GM19468 (cell line): ENCODE data around the gene SRGAP1.

Source experiments
- ATAC-seq: cut with Tn5 transposase; IDR thresholded peaks from one replicate; pipeline ENCODE4 v1.9.1; 2021; ENCODE audit warnings: mild to moderate bottlenecking, moderate library complexity, moderate number of reproducible peaks; ENCODE audit not compliant: unreplicated experiment; ENCODE audit errors: extremely low read depth

Gene SRGAP1

DNA sequence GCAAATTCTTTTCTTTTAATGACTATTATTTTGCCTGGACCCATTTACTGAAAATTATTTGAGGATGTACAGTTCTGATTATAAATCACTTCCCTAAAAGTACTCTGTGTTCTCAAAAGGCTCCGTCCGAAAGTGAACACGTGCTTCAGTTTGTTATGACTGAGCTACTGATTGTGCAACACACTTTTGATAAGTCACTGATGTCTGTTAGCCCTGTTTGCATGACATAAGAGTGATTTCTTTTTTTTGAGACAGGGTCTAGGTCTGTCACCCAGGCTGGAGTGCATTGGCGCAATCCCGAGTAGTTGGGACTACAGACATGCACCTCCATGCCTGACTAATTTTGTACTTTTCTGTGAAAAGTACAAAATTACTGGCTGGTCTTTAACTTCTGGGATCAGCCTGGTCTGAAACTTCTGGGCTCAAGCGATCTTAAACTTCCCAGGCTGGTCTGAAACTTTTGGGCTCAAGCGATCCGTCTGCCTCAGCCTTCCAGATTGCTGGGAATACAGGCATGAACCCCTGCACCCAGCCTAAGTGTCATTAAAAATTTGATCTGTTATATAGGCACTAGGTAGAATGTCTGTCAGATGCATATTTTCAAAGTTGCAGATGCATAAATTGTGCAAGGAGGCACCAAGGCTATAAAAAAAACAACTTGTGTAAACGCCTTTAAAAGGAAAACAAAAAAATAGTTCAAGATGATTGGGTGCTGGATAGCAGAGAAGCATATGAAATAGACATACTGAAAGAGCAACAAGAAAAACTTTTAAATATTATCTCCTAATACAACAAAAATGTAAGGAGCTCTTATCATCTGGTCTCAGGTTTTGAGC, 111.5 kb downstream of the SRGAP1 start:
- no peak for ATAC-seq

GRCh38 chr12:63957496-63957895, 113.0 kb downstream of the SRGAP1 start:
- no peak for ATAC-seq

DNA sequence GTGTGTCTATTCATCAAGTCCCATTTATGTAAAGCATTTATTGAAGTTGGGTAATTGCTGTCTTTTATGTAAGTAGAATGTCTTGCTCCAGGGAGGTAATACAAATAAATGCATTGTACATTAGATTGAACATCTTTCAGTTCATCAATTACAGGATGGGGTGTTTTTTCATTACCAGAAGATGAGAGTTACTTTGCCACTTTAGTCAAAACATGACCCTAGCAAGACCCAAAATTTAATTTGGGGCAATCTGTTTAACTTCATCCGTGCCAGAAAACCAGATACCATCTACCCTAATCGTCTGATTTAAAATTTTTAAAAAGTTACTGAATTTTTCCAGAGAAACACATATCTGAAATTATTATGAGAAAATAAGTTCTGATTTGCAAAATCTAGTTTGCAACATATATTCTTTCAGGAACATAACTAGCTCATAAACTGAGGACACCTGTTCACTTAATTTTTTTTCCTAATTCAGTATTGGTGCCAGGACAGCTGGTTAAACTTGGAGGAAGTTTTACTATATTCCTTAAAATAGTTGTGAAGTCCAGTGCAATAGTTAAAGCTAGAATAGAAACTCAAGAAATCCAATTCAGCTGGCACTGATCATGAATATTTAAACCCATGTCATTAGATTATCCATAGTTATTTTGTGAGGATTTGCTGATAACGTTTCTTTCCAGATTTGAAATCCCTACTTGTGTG, 114.5 kb downstream of the SRGAP1 start:
- ATAC-seq, result no peak

- ATAC-seq, result no peak
These were observed 116.5 kb downstream of the SRGAP1 start for GRCh38 chr12:63961048-63961447.

- no peak for ATAC-seq
These were observed 117.0 kb downstream of the SRGAP1 start for GRCh38 chr12:63961543-63961942.

DNA sequence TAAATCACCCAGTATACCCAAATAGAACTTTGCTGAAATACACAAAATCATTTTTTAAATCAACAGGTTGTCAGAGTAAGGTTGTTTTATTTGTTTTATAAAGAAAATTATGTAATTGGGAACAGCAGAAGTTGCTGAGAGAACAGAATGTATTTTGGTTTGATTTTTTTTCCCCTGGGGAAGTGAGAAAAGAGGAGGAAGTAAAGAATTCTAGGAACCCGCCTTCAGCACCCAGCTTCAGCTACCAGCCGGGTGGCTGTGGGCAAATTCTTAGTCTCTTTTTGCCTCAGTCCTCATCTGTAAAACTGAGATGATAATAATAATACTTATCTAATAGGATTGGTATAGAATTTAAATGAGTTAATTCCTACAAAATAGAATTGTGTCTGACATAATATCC, 119.4 kb downstream of the SRGAP1 start:
- ATAC-seq, result no peak

- ATAC-seq, result no peak
These were observed 119.8 kb downstream of the SRGAP1 start for GRCh38 chr12:63964301-63964700.

GRCh38 chr12:63965936-63966605, 121.6 kb downstream of the SRGAP1 start:
- ATAC-seq, result no peak

DNA sequence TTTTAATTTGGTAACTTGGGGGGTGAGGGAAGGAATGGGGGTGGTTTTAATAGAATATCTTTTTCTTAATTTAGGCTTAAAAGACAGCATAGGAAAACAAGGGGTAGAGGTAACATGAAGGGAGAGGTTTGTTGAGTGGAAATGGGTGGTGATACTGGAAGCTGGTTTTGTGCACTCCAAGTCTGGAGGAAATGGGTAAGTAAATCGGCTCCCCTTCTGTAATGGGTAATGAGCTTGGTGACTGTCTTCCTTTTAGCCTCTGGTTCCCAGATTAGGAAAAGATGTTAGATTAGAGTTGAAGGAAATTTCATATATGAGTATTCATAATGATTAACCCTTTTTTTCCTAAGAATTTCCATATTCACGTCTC, 122.1 kb downstream of the SRGAP1 start:
- no peak for ATAC-seq

GRCh38 chr12:63967358-63968145, 123.1 kb downstream of the SRGAP1 start:
- ATAC-seq, result no peak

GRCh38 chr12:63968673-63969072, 124.2 kb downstream of the SRGAP1 start:
- no peak for ATAC-seq

DNA sequence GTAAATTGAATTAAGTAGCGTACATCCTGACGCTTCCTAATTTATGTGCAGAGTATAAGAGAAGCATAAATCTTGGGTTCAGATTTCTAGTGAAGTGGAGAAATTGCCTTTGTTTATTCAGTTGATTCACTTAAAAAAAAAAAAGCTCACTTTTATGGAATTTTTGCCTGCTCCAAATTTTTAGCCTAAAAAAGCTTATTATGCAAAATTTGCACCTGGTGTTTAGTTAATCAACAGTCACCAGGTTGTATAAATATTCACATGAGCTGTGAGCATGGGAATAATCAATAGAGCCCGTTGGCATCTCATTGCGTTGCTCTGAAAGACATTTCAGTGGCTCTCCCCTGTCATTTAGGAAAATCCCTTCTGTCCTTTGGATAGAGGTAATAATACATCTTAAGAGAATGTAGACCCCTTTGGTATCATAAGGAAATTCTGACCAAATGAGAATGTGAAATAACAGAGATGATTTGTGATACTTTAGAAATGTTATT, 132.4 kb downstream of the SRGAP1 start:
- ATAC-seq, result no peak

DNA sequence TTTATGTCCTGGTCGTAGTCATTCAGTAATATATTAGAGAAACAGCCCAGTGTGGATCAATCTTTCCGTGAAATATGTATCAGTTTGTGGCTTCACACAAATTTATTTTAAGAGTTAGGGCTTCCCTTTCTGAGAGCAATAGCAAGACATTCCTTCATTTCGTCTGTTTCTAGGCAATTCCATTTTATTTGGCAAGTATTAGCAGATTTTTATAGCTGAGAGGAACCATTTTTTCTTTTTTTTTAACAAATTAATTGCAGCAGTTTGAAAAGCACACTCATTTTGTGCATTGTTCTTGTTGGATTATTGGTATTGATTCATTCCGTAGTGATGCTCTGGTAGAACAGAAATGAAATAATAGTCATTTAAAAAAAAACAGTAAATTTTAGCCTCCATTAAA, 132.9 kb downstream of the SRGAP1 start:
- no peak for ATAC-seq

GRCh38 chr12:63978519-63978918, 134.0 kb downstream of the SRGAP1 start:
- ATAC-seq, result no peak

DNA sequence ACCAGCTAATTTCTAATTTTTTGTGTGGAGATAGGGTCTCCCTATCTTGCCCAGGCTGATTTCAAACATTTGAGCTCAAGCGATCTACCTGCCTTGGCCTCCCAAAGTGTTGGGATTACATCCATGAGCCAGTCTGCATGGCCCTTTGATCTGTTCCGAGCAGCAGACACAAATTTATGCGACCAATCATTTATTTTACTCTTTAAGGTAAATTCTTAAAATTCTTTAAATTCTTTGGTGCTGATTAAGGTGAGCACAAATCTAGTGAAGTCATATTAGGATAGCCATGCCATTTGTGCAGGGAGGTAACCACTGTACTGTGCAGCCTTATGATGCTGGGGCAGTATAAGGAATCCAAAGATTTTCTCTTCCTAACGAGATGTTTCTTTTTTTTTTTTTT, 135.7 kb downstream of the SRGAP1 start:
- no peak for ATAC-seq

- ATAC-seq, result no peak
These were observed 136.8 kb downstream of the SRGAP1 start for GRCh38 chr12:63981343-63981742.

DNA sequence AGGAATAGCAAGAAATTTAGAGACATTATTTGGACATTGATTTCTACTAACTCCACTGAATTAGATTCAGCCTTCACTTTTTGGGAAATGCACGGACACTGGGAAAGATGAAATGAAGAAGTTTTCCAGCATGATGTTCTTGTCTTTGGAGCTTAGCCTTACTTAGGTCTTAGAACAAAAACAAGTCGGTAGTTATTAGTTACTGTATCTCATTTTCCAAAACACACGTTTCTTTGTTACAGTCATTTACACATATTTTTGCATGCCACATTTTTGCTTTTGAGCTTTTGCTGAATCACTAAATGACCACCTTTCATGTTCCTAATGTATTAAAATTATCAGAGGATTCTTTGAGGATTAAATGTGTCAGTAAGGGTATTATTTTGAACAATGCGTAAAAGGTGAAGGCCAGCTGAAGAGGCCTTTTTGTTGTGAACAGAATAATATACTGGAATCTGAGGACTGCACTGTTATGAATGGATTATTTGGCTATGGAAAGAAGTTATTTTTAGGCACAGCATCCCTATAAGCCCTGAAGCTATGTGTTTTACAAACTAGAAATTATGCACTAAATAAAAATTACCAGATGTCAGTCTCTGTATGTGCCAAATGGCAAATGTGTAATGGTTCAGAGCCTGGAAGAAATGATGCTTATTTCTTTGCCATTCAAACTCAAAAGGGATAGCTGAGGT, 138.2 kb downstream of the SRGAP1 start:
- ATAC-seq, result no peak

GRCh38 chr12:63985456-63985855, 141.0 kb downstream of the SRGAP1 start:
- no peak for ATAC-seq

DNA sequence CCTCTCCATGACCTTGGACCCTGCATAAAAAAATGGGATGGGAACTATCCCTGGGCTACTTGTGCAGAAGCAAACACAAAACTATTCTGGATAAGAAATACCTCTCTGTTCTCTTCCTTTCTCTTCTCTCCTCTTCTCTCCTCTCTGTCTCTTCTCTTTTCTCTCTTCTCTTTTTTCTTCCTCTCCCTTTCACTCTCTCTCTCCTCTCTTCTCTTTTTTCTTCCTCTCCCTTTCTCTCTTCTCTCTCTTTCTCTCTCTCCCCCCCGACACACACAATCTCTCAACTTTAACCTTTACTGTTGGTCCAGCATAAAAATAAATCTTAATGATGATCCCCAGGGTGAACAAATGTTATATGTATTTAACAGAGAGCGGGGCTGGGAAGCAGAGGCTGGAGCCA, 141.4 kb downstream of the SRGAP1 start:
- no peak for ATAC-seq
